SU-DHL-6 (cell line): Measurements from ENCODE around the gene LRRC47.

ENCODE experiments used
- H2AFZ ChIP-seq: fragments of 200-600 bp; sonication (generic); 2 replicates; pipeline ENCODE4 v1.6.1; 2014; ENCODE audit warnings: low read depth, mild to moderate bottlenecking, moderate library complexity, mixed read lengths, antibody characterized with exemption, low read length; ENCODE audit not compliant: severe bottlenecking
- H3F3A ChIP-seq: fragments of 200-600 bp; shearing (Covaris generic); 2 replicates; pipeline ENCODE4 v1.6.0; 2016; ENCODE audit warnings: antibody characterized with exemption, mild to moderate bottlenecking; ENCODE audit not compliant: insufficient read depth
- H3K27ac ChIP-seq: fragments of 200-600 bp; sonication (generic); 2 replicates; pipeline ENCODE4 v1.5.1; 2016; ENCODE audit warnings: low read depth, mild to moderate bottlenecking, low read length, moderate library complexity, mixed read lengths
- H3K27me3 ChIP-seq: fragments of 200-600 bp; sonication (generic), shearing (Covaris generic); 2 replicates; pipeline ENCODE4 v1.6.0; 2014; ENCODE audit warnings: mild to moderate bottlenecking, low read length
- H3K36me3 ChIP-seq: fragments of 200-600 bp; sonication (generic); 2 replicates; pipeline ENCODE4 v1.6.1; 2014; ENCODE audit warnings: mild to moderate bottlenecking, low read length, mixed read lengths
- H3K4me2 ChIP-seq: fragments of 300-600, 200-600 bp; shearing (Covaris generic), sonication (generic); 2 replicates; pipeline ENCODE4 v1.6.0; 2014; ENCODE audit warnings: low read length, low read depth, mild to moderate bottlenecking; ENCODE audit not compliant: poor library complexity, severe bottlenecking
- H3K4me3 ChIP-seq: fragments of 200-600 bp; sonication (generic); 2 replicates; pipeline ENCODE4 v1.5.1; 2014; ENCODE audit warnings: antibody characterized with exemption, low read length, mild to moderate bottlenecking, mixed read lengths; ENCODE audit not compliant: insufficient read depth, poor library complexity, severe bottlenecking
- H3K79me2 ChIP-seq: fragments of 200-600 bp; sonication (generic); 2 replicates; pipeline ENCODE4 v1.6.1; 2014; ENCODE audit warnings: mild to moderate bottlenecking, low read length, moderate library complexity; ENCODE audit not compliant: insufficient read depth
- H3K9ac ChIP-seq: fragments of 200-600 bp; sonication (generic); 2 replicates; pipeline ENCODE4 v1.7.0; 2014; ENCODE audit warnings: mild to moderate bottlenecking, low read length
- H3K9me2 ChIP-seq: fragments of 200-600 bp; sonication (generic); replicated peaks from 2 replicates; pipeline ENCODE4 v1.6.1; 2014; ENCODE audit warnings: low read length; ENCODE audit not compliant: insufficient read depth
- H3K9me3 ChIP-seq: fragments of 200-600 bp; sonication (generic); 2 replicates; pipeline ENCODE4 v1.6.1; 2014; ENCODE audit warnings: low read length, mixed read lengths; ENCODE audit not compliant: insufficient read depth
- H4K20me1 ChIP-seq: fragments of 200-600 bp; sonication (generic); 2 replicates; pipeline ENCODE4 v1.6.1; 2014; ENCODE audit warnings: low read depth, mild to moderate bottlenecking, antibody characterized with exemption, low read length, moderate library complexity, mixed read lengths
- EZH2phosphoT487 ChIP-seq: fragments of 200-600 bp; sonication (generic), shearing (Covaris generic); conservative IDR thresholded peaks from 2 replicates; pipeline ENCODE4 v1.6.1; 2018; ENCODE audit warnings: mild to moderate bottlenecking, antibody characterized with exemption, low read length, moderate library complexity, mixed read lengths
- TF ChIP-seq, protein P1 (sequence below): fragments of 200-600 bp; sonication (generic); IDR thresholded peaks from one replicate; pipeline ENCODE4 v1.5.1; 2017; ENCODE audit warnings: antibody characterized with exemption, mild to moderate bottlenecking, low read length, moderate library complexity; ENCODE audit not compliant: insufficient read depth, poor library complexity, severe bottlenecking

Gene LRRC47

DNA sequence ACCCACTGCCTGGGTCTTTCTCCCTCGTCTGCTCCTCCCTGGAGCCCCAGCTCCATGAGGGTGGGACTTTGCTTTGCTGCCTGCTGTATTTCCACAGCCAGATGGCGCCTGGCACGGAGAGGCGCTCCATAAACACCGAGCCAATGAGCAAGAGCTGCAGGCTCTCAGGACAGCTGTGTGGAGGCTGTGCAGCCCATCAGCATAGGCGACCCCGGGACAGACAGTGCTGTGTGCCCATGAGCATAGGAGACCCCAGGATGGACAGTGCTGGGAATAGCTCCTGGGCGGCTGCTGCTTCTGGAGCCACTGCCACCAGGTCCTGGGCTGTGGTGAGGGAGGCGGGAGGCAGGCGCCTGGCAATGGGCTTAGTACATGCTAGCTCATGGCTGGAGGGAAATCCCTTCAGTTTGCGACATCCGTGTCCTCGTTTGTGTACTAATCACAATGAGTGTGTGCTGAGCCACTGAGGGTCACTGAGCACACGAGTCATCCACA, 31.6 kb upstream of the LRRC47 start:
- H3K36me3 ChIP-seq, result no peaks in the 10 kb centered on the region
- TF ChIP-seq EZH2phosphoT487, result no peak
- TF ChIP-seq, protein P1, sequence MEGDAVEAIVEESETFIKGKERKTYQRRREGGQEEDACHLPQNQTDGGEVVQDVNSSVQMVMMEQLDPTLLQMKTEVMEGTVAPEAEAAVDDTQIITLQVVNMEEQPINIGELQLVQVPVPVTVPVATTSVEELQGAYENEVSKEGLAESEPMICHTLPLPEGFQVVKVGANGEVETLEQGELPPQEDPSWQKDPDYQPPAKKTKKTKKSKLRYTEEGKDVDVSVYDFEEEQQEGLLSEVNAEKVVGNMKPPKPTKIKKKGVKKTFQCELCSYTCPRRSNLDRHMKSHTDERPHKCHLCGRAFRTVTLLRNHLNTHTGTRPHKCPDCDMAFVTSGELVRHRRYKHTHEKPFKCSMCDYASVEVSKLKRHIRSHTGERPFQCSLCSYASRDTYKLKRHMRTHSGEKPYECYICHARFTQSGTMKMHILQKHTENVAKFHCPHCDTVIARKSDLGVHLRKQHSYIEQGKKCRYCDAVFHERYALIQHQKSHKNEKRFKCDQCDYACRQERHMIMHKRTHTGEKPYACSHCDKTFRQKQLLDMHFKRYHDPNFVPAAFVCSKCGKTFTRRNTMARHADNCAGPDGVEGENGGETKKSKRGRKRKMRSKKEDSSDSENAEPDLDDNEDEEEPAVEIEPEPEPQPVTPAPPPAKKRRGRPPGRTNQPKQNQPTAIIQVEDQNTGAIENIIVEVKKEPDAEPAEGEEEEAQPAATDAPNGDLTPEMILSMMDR, result no peak
- H3K9ac ChIP-seq, result no peak overlapping the region
- H3F3A ChIP-seq, result no peaks in the 10 kb centered on the region
- H3K4me3 ChIP-seq, result no peak overlapping the region
- no peak overlapping the region for H3K4me2 ChIP-seq
- H3K9me2 ChIP-seq, result no peaks in the 10 kb centered on the region
- H4K20me1 ChIP-seq, result no peaks in the 10 kb centered on the region
- H3K27me3 ChIP-seq, result no peaks in the 10 kb centered on the region
- no peak overlapping the region for H3K27ac ChIP-seq
- H3K9me3 ChIP-seq, result no peaks in the 10 kb centered on the region
- H3K79me2 ChIP-seq, result no peaks in the 10 kb centered on the region
- H2AFZ ChIP-seq, result no peak overlapping the region

DNA sequence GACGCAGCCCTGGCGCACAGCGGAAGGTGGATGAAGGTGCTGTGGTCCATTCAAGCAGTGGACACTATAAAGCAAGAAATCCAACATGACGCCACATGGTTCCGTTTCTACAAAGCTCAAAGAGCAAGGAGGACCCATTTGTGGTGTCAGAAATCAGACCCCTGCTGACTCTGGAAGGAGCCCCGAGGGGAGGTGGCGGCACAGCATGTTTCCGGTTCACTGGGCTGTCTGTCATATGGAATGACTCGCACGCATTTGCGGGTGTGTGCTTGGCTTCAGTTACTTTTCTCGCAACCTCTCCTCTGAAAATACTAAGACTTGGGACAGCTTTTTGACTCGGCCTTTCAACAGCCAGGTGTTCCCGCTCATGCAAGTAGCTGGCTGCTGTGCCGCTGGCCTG, 29.1 kb upstream of the LRRC47 start:
- Histone ChIP-seq H3K36me3 (no peaks in the 10 kb centered on the region), H3K9me3 (no peaks in the 10 kb centered on the region)
- TF ChIP-seq EZH2phosphoT487, result no peak
- TF ChIP-seq, protein P1, result no peak

DNA sequence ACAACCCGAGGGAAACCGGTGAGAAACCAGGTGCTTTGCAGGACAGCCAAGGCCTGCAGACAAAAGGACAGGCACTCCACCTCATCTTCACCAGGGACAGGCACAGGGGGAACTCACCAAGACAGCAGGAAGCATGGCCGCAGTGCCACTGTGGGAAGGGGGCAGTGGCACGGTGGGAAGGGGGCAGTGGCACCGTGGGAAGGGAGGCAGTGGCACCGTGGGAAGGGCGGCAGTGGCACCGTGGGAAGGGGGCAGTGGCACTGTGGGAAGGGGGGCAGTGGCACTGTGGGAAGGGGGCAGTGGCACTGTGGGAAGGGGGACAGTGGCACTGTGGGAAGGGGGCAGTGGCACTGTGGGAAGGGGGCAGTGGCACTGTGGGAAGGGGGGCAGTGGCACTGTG, 28.4 kb upstream of the LRRC47 start:
- H3K4me2 ChIP-seq, result no peak overlapping the region
- no peaks in the 10 kb centered on the region for H4K20me1 ChIP-seq
- H3K9ac ChIP-seq, result no peak overlapping the region
- H3K9me3 ChIP-seq, result no peaks in the 10 kb centered on the region
- no peak overlapping the region for H2AFZ ChIP-seq
- no peaks in the 10 kb centered on the region for H3K36me3 ChIP-seq
- no peak for TF ChIP-seq EZH2phosphoT487
- TF ChIP-seq, protein P1, result no peak
- no peaks in the 10 kb centered on the region for H3K9me2 ChIP-seq
- no peak overlapping the region for H3K27ac ChIP-seq
- no peaks in the 10 kb centered on the region for H3K79me2 ChIP-seq
- H3F3A ChIP-seq, result no peaks in the 10 kb centered on the region
- H3K4me3 ChIP-seq, result no peak overlapping the region
- no peaks in the 10 kb centered on the region for H3K27me3 ChIP-seq

More for the DNA sequence above, 29.1 kb upstream of the LRRC47 start:
- Histone ChIP-seq H3K4me3 (no peak overlapping the region), H3K79me2 (no peaks in the 10 kb centered on the region), H3F3A (no peaks in the 10 kb centered on the region), H2AFZ (no peak overlapping the region), H3K27ac (no peak overlapping the region), H4K20me1 (no peaks in the 10 kb centered on the region), H3K9ac (no peak overlapping the region), H3K27me3 (no peaks in the 10 kb centered on the region), H3K4me2 (no peak overlapping the region), H3K9me2 (no peaks in the 10 kb centered on the region)
